CD4-positive, alpha-beta T cell treated with Interleukin-15 for 4 hours (primary cell): ENCODE measurements around the gene SPAG7.
A peak's percentile ranks its signal among the peaks of the same experiment; 100 is the strongest.

Experiments
- DNase-seq: peaks from one replicate; pipeline ENCODE4 v3.0.0-alpha.2; 2020; ENCODE audit warnings: low spot score

The SPAG7 gene

GRCh38 chr17:4967539-4968485 is at the start of gene SPAG7:
Gene SPAG7 (minus strand): TSS chr17:4967817. CDS start chr17:4967804, 13 bp downstream.
- DNase-seq: peak; percentile 95

- no peak for DNase-seq
Observed at GRCh38 chr17:5014357-5014756, 46.7 kb upstream of the SPAG7 start.

GRCh38 chr17:5011928-5012327 is 44.3 kb upstream of the SPAG7 start:
- no peak for DNase-seq

- no peak for DNase-seq
Observed at GRCh38 chr17:5003214-5003867, 35.7 kb upstream of the SPAG7 start.

- no peak for DNase-seq
Observed at GRCh38 chr17:5002121-5002788, 34.6 kb upstream of the SPAG7 start.

- no peak for DNase-seq
Observed at GRCh38 chr17:5000237-5000639, 32.6 kb upstream of the SPAG7 start.

- DNase-seq: no peak
Observed at GRCh38 chr17:4999430-5000093, 31.9 kb upstream of the SPAG7 start.

GRCh38 chr17:4998732-4999429 is 31.3 kb upstream of the SPAG7 start:
- DNase-seq: no peak

- DNase-seq: no peak
Observed at GRCh38 chr17:4998027-4998731, 30.6 kb upstream of the SPAG7 start.

- DNase-seq: peak; percentile 90
Observed at GRCh38 chr17:4997302-4998026, 29.8 kb upstream of the SPAG7 start, which contains the start of the genes INCA1 and KIF1C. Gene INCA1 (minus strand): TSS chr17:4997522. CDS start chr17:4994437, 3,085 bp downstream. Gene KIF1C (plus strand): TSS chr17:4997950. CDS start chr17:5000247, 2,297 bp downstream.

GRCh38 chr17:4994081-4994595 is 26.5 kb upstream of the SPAG7 start:
- no peak for DNase-seq

- DNase-seq: no peak
Observed at GRCh38 chr17:4987767-4988567, 20.4 kb upstream of the SPAG7 start.

- peak; percentile 83 for DNase-seq
Observed at GRCh38 chr17:4986951-4987766, 19.5 kb upstream of the SPAG7 start, which contains the start of gene CAMTA2. Gene CAMTA2 (minus strand): TSS chr17:4987675. CDS start chr17:4986222, 1,453 bp downstream.

GRCh38 chr17:4986403-4986802 is 18.8 kb upstream of the SPAG7 start:
- DNase-seq: no peak

GRCh38 chr17:4982305-4982704 is 14.7 kb upstream of the SPAG7 start:
- DNase-seq: no peak

- peak; percentile 71 for DNase-seq
Observed at GRCh38 chr17:4980644-4981216, 13.1 kb upstream of the SPAG7 start.

GRCh38 chr17:4978726-4979125 is 11.1 kb upstream of the SPAG7 start:
- no peak for DNase-seq
